SK-N-DZ (cell line): ENCODE results near the gene COMMD9.

Source experiments
- DNase-seq: peaks from one replicate; pipeline ENCODE4 v3.0.0-alpha.2; 2015; ENCODE audit warnings: low spot score

COMMD9 gene

DNA sequence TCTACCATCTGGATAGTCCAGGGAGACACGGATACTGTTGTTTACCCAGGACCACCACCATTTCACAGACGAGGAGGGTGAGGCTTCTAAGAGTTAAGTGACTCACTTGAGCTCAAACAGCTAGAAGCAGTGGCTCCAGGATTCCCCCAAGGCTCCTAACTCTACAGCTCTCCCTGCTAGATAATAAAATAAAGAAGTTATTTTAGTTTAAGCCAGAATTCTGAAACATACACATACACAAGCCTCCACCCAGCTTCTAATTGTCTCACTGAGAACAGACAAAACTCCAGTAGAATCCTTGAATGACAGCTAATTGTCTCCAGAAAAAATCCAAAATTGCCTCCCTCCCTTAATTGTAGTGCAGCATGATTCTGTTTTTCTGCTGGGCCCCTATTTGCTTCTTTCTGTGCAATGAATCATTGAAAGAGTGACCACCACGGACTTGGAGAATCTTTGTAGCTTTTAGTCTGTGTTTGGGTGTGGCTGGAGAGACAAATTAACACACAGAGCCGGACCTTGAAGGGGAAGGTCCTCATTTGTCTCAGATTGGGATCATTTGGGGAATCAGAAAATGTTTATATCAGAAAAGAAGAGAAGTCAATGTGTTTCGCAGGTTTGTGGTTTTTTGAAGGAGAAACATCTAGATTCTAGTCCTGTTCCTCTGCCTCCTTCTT lies 64.9 kb downstream of the COMMD9 start:
- DNase-seq: no peak

DNA sequence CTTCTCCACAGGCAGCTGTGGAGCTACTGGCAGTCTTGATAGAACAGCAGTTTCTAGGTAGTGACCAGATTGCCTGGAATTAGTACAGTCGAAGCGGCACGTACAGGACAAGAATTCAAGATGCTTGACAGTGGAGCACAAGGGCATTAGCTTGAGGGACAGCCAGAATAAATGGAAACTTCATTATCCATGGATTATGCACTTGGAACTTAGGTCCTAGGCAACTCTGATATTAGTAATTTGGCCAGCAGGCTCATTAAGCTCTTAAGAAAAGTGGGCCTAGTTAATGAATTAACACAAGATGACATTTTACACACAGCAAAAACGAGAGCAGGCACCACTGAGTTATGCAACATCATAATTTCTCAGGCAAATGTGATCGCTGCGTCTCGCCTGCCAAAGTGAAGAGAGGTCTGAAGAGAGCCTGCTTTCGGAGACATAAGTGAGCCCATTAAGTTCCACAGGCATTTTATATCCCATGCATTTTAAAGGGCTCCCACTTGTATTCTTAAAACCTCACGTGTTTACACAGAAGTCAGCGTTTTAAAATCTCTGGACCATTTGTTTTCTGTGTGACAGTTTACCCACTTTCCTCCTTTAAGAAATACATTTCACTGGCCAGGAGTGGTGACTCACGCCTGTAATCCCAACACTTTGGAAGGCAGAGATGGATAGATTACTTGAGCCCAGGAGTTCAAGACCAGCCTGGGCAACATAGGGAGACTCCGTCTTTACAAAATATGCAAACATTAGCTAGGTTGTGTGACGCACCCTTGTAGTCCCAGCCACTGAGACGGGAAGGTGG lies 66.2 kb downstream of the COMMD9 start:
- DNase-seq: no peak
